ENCODE results near the gene PPM1J.

- TF ChIP-seq CTCF (IDR thresholded peaks at IDR 0.05) (peak in 2 of 5 experiments; percentile 3 to 27), POLR2A (IDR thresholded peaks at IDR 0.05) (peak in 1 of 2 donors; percentile 24), EP300 (IDR thresholded peaks at IDR 0.05) (no peak)
Observed at GRCh38 chr1:112674986-112675727, 40.0 kb downstream of the PPM1J start.
